Measurements from ENCODE around the gene MUC5B. TPM values are rescaled to one million over a fixed set of nuclear protein-coding genes. Genes with fewer than 3 reads are reported as not detected.

Gene MUC5B
- total and polyA plus RNA-seq, 2 of the 13 experiments (the other 11 are each of a cell fraction or from before 2014, with no cell fraction given): 0.01 TPM; not detected in 1

DNA sequence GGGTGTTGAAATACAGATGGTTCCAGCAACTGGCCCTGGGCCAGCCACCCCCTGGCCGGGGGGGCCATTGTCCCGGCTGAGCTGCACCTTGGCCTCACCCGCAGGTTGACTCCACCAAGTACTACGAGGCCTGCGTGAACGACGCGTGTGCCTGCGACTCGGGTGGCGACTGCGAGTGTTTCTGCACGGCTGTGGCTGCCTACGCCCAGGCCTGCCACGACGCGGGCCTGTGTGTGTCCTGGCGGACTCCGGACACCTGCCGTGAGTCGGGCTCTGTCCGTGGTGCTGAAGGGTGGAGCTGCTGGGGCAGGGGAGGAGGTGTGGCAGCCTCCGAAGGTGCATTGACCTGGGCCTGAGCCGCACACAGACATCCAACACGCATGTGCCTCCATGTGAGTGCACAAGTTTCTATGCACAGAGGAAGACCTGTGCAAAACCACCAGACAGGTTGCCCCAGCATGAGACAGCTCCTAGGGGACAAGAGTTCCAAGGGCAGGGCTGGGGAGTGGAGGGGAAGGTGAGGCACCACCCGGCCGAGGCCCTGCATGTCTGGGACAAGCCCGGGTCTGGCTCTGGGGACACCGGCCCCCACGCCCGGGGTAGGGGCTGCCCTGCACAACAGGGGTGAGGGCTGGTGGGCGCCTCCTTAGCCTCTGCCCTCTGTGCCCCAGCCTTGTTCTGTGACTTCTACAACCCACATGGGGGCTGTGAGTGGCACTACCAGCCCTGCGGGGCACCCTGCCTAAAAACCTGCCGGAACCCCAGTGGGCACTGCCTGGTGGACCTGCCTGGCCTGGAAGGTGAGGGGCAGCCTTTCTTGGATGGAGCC, 16.1 kb downstream of the MUC5B start (continued):
- no peak for TF ChIP-seq ARID3A (IDR thresholded peaks at IDR 0.05; ENCODE audit: low read depth, low read length)
- peak; percentile 26; the same call in 1 of the 2 replicates for TF ChIP-seq ZNF580 (CRISPR knock-in tag; IDR thresholded peaks at IDR 0.05; ENCODE audit: borderline replicate concordance, low read depth)
- TF ChIP-seq, protein P1, sequence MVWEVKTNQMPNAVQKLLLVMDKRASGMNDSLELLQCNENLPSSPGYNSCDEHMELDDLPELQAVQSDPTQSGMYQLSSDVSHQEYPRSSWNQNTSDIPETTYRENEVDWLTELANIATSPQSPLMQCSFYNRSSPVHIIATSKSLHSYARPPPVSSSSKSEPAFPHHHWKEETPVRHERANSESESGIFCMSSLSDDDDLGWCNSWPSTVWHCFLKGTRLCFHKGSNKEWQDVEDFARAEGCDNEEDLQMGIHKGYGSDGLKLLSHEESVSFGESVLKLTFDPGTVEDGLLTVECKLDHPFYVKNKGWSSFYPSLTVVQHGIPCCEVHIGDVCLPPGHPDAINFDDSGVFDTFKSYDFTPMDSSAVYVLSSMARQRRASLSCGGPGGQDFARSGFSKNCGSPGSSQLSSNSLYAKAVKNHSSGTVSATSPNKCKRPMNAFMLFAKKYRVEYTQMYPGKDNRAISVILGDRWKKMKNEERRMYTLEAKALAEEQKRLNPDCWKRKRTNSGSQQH (CRISPR knock-in tag; IDR thresholded peaks at IDR 0.05; ENCODE audit: low read depth): peak; percentile 80
- no peak for TF ChIP-seq ZNF382 (CRISPR knock-in tag; IDR thresholded peaks at IDR 0.05; ENCODE audit: borderline replicate concordance)
- TF ChIP-seq MED1 (CRISPR knock-in tag; IDR thresholded peaks at IDR 0.05): peak; percentile 31; the same call in 1 of the 2 replicates
- no peak for TF ChIP-seq EEA1 (CRISPR knock-in tag; IDR thresholded peaks at IDR 0.05; ENCODE audit: borderline replicate concordance)
- TF ChIP-seq, protein P2, sequence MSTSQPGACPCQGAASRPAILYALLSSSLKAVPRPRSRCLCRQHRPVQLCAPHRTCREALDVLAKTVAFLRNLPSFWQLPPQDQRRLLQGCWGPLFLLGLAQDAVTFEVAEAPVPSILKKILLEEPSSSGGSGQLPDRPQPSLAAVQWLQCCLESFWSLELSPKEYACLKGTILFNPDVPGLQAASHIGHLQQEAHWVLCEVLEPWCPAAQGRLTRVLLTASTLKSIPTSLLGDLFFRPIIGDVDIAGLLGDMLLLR (CRISPR knock-in tag; IDR thresholded peaks at IDR 0.05): peak; percentile 71
- no peak for TF ChIP-seq NR2C2 (CRISPR knock-in tag; IDR thresholded peaks at IDR 0.05; ENCODE audit: borderline replicate concordance)
- TF ChIP-seq RXRA (CRISPR knock-in tag; IDR thresholded peaks at IDR 0.05): no peak
- no peak for TF ChIP-seq ZBTB39 (CRISPR knock-in tag; IDR thresholded peaks at IDR 0.05)
- TF ChIP-seq ZNF276 (CRISPR knock-in tag; IDR thresholded peaks at IDR 0.05; ENCODE audit: low read depth): no peak
- TF ChIP-seq ZFP36L1 (CRISPR knock-in tag; IDR thresholded peaks at IDR 0.05): no peak
- no peak for TF ChIP-seq ISL2 (CRISPR knock-in tag; IDR thresholded peaks at IDR 0.05)
- TF ChIP-seq, protein P3, sequence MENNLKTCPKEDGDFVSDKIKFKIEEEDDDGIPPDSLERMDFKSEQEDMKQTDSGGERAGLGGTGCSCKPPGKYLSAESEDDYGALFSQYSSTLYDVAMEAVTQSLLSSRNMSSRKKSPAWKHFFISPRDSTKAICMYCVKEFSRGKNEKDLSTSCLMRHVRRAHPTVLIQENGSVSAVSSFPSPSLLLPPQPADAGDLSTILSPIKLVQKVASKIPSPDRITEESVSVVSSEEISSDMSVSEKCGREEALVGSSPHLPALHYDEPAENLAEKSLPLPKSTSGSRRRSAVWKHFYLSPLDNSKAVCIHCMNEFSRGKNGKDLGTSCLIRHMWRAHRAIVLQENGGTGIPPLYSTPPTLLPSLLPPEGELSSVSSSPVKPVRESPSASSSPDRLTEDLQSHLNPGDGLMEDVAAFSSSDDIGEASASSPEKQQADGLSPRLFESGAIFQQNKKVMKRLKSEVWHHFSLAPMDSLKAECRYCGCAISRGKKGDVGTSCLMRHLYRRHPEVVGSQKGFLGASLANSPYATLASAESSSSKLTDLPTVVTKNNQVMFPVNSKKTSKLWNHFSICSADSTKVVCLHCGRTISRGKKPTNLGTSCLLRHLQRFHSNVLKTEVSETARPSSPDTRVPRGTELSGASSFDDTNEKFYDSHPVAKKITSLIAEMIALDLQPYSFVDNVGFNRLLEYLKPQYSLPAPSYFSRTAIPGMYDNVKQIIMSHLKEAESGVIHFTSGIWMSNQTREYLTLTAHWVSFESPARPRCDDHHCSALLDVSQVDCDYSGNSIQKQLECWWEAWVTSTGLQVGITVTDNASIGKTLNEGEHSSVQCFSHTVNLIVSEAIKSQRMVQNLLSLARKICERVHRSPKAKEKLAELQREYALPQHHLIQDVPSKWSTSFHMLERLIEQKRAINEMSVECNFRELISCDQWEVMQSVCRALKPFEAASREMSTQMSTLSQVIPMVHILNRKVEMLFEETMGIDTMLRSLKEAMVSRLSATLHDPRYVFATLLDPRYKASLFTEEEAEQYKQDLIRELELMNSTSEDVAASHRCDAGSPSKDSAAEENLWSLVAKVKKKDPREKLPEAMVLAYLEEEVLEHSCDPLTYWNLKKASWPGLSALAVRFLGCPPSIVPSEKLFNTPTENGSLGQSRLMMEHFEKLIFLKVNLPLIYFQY (CRISPR knock-in tag; IDR thresholded peaks at IDR 0.05; ENCODE audit: borderline replicate concordance): 0 out of 2 replicates have a peak, but pooled peaks have one; percentile 31
- no peak for TF ChIP-seq PHF21A (CRISPR knock-in tag; IDR thresholded peaks at IDR 0.05)

Measured in HepG2 (cell line).